ENCODE data around the gene DDX54.

DDX54 gene

GRCh38 chr12:113196582-113196981 lies 11.3 kb upstream of the DDX54 start:
- H3K4me3 ChIP-seq (ENCODE audit: low read length), result no peak overlapping the region
- TF ChIP-seq CTCF (IDR thresholded peaks at IDR 0.05; ENCODE audit: insufficient read depth, low read depth, low read length, missing control alignments), result no peak
- no peak for DNase-seq (ENCODE audit: low read depth)

- no peak for TF ChIP-seq CTCF (IDR thresholded peaks at IDR 0.05; ENCODE audit: insufficient read depth, low read depth, low read length, missing control alignments)
- DNase-seq (ENCODE audit: low read depth), result no peak
- H3K4me3 ChIP-seq (ENCODE audit: low read length), result no peak overlapping the region
Observed at GRCh38 chr12:113195598-113195997, 10.3 kb upstream of the DDX54 start.

- DNase-seq (ENCODE audit: low read depth), result no peak
- no peak for TF ChIP-seq CTCF (IDR thresholded peaks at IDR 0.05; ENCODE audit: insufficient read depth, low read depth, low read length, missing control alignments)
- no peak overlapping the region for H3K4me3 ChIP-seq (ENCODE audit: low read length)
Observed at GRCh38 chr12:113194971-113195391, 9.7 kb upstream of the DDX54 start.

- DNase-seq (ENCODE audit: low read depth), result no peak
- H3K4me3 ChIP-seq (ENCODE audit: low read length), result no peak overlapping the region
- TF ChIP-seq CTCF (IDR thresholded peaks at IDR 0.05; ENCODE audit: insufficient read depth, low read depth, low read length, missing control alignments), result no peak
Observed at GRCh38 chr12:113191227-113191626, 5.9 kb upstream of the DDX54 start.

GRCh38 chr12:113190761-113191160 lies 5.5 kb upstream of the DDX54 start:
- no peak for TF ChIP-seq CTCF (IDR thresholded peaks at IDR 0.05; ENCODE audit: insufficient read depth, low read depth, low read length, missing control alignments)
- H3K4me3 ChIP-seq (ENCODE audit: low read length), result no peak overlapping the region
- peak; percentile 25 for DNase-seq (ENCODE audit: low read depth)

GRCh38 chr12:113189361-113189760 lies 4.1 kb upstream of the DDX54 start:
- no peak overlapping the region for H3K4me3 ChIP-seq (ENCODE audit: low read length)
- peak; percentile 81 for DNase-seq (ENCODE audit: low read depth)
- TF ChIP-seq CTCF (IDR thresholded peaks at IDR 0.05; ENCODE audit: insufficient read depth, low read depth, low read length, missing control alignments), result no peak

- no peak for TF ChIP-seq CTCF (IDR thresholded peaks at IDR 0.05; ENCODE audit: insufficient read depth, low read depth, low read length, missing control alignments)
- no peak for DNase-seq (ENCODE audit: low read depth)
- H3K4me3 ChIP-seq (ENCODE audit: low read length), result peak overlapping the region; percentile 86
Observed at GRCh38 chr12:113186666-113187325, 1.5 kb upstream of the DDX54 start.

Measured in epithelial cell of esophagus (primary cell).